Measurements from ENCODE around the gene MTFR2.

Gene MTFR2
- total RNA-seq, result 2.2 to 2.3 reads per million in 2 donors

DNA sequence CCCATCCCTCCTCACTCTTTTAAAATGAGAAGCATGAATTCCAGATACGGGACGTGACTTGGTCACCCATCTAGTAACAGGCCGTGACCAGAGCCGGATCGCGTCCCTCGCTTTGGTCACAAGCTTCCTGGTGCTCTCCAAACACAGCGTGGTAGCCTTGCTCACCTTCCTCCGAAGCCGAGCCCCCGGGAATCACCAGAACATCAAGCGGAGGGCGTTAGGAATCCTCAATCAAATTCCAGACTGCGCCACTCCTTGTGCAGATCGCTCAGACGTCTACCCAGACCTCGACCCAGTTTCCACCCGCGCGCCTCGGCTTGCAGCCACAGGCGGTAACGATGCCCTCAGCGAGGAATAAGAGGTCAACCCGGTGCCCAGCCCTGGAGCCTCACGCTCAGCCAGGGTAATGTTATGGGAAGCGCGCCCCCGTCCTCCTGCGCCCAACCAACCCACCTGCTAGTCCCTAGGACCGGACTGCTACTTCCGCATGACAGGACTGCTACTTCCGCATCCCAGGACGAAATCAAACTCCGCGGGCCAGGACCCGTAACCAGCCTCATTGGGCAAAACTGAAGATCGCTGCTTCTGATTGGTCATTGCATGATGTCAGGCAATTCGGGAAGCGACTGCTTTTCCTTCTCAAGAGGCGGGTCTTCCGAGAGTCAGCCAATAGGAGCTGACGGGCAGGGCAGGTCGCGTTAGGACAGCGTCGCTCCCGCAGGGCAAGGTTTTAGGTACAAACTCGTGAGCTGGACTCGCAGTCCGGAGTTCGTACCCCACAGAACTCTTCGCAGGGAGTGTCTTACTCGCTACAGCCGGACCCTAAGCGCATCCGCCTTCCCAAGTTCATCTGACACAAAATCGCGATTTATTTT lies at the start of gene MTFR2:
Gene MTFR2, minus strand, starts transcription at position 501 of the 875 bp plus-strand sequence. CDS start 1,212 bp downstream, outside the sequence.
- peak; percentile 37 for DNase-seq

GRCh38 chr6:136294621-136295020 lies 44.5 kb upstream of the MTFR2 start:
- no peak for DNase-seq

DNA sequence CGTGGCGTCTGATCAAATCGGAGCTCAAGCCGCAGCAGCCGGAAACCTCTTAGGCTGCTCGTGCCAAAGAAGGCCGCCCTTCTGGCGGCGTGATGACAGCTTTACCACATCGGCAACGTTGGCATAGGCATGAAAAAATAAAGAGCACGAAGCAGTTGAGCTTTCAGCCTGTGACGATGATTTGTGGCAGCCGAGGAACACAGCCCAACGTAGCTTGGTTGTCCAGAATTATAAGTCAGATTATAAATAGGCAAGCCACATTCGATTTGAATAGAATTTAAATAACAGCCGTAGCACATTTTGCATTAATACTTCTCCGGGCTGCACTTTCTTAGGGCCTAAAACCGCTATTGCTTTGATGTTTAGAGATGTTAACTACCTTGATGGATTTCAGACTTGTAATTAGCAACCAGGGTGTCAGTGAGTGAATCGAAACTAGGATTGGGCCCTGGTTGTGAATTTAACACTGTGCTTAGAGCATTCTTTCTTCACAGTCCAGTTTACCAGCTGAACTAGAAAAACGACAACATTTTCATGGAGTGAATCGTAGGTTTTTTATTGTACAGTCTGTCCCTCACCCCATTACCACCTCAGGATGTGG lies 40.4 kb upstream of the MTFR2 start:
- DNase-seq, result peak; percentile 46

GRCh38 chr6:136289579-136290409 lies 39.7 kb upstream of the MTFR2 start, which contains the start of gene BCLAF1:
Gene BCLAF1 (minus strand): TSS chr6:136289846. CDS start chr6:136279866, 9,980 bp downstream.
- DNase-seq, result peak; percentile 98

DNA sequence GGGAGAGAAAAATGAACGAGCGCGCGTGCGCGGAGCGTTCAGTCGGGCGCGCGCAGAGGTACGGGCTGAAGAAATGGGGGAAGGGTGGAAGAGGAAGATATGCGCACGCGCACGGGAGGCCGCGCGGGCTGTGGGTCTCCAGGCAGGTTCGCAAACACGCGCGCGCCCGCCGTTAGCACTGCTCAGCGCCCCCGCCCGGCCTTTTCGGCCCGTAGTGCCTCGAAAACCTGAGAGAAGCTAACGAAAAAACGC lies 39.1 kb upstream of the MTFR2 start:
- peak; percentile 87 for DNase-seq

- DNase-seq, result peak; percentile 62
These were observed 38.6 kb upstream of the MTFR2 start for GRCh38 chr6:136288566-136289326.

- no peak for DNase-seq
These were observed 34.8 kb upstream of the MTFR2 start for GRCh38 chr6:136284909-136285308.

DNA sequence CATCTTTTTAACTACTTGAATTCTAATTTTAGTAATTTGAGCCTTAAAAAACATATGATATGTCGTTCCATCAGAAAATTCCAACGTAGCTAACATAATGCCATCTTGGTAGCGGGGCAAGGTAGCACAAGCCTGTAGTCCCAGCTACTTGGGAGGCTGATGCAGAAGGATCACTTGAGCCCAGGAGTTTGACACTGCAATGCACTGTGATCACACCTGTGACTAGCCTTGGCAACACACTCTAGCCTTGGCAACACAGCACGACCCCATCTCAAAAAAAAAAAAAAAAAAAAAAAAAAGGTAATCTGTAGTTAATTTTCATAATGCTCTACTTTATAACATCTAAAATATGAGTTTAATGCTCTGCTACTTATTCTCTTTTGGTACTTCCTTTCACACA lies 32.8 kb upstream of the MTFR2 start:
- DNase-seq, result no peak

DNA sequence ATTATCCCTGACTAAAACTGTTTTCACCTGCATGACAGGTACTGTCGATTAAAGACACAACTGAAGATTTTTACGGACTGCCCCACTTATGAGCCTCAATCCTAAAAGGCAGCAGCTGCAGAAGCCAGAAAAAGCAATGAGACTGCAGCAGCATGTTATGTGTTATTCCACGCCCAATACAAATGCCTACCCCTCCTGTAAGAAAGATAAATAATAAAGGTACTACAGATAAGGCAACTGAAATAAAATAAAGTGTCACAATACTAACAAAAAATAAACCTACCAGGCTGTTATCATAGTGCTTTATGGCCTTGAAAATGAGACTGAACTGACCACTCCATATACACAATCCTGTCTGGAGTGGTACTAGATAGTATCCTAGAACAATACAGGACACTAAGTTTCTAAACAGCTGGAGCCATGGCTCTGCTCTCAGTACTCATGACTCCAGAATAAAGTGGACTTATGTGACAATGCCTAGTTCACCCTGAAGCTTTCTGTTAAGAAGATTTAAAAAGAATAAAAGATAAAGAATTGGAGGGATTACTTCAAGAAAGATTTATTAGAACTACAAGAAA lies 30.0 kb upstream of the MTFR2 start:
- no peak for DNase-seq

DNA sequence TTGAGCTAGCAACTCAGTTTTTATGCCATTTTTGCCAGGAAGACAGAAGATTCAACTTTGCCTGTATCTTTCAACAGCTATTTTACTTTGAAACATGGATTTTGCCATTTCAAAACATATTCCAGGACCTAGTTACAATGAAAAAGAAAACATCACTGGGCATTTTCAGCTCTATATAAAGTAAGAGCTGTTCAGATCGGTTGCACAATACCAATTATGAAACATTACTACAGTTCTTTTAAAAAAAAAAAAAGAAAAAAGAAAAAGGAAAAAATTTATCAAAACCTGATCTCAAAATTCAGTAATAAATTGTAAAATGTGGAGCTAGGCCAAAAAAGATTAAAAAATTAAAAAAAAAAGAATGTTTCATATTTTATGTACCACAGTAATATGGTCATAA lies 24.0 kb upstream of the MTFR2 start:
- no peak for DNase-seq

DNA sequence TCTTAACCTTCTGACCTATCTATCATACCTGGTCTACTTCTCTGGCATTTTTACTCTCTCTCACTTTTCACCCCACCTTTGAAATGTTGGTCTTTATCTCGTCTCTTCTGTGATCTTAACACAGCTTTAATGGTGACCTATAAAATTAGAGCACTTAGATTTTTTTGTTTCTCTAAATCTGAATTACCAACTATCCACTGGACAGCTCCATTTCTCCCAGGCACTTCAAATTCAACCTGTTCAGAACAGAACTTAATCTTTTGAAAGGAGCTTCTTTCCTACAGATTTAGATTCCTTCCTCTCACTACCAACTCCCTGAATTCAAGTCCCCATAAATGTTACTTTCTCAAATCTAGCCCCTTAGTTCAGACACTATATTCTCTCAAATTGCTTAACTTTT lies 15.0 kb upstream of the MTFR2 start:
- no peak for DNase-seq

DNA sequence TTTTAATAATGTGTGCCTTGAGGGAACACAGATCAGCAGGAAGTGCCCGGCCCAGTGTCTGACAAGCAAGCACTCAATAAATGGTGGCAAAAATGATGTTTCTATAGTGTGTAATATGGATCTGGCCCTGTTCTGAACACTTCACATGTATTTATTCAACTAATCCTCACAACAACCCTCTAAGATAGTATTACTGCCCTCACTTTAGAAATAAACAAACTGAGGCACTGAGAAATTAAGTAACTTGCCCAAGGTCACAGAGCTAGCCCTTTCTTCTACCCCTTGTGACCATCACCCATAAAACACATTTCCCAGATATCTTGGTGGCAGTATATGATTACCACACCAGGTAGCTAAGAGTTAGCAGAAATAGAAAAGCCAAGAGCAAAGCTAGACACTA lies 12.8 kb upstream of the MTFR2 start:
- no peak for DNase-seq

- DNase-seq, result no peak
These were observed 4.8 kb upstream of the MTFR2 start for GRCh38 chr6:136254851-136255466.

- no peak for DNase-seq
These were observed 3.6 kb upstream of the MTFR2 start for GRCh38 chr6:136253734-136254133.

DNA sequence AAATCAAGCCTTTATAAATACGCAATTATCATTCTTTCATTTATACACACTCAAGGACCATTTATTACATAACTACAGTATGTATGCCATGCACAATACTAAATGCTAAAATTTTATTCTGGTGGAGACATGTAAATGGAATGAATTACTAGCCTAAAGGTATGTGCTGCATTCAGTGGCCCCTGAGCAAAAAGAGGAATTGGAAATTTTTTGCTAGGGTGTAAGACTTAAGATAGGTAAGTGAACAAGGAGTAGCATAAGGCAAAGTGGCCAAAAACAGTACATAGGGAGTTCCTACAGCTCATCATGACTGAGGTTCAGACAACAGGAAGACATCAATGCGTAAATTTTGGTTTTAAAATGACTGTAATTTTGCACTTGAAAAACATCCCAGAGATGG lies 2.3 kb upstream of the MTFR2 start:
- no peak for DNase-seq

- DNase-seq, result no peak
These were observed 1.3 kb upstream of the MTFR2 start for GRCh38 chr6:136251394-136251793.

GRCh38 chr6:136250686-136251008 lies 536 bp upstream of the MTFR2 start:
- no peak for DNase-seq

- DNase-seq, result no peak
These were observed 775 bp downstream of the MTFR2 start for GRCh38 chr6:136249336-136249735.

- no peak for DNase-seq
These were observed 6.0 kb downstream of the MTFR2 start for GRCh38 chr6:136244061-136244616.

GRCh38 chr6:136236466-136237293 lies 13.4 kb downstream of the MTFR2 start:
- no peak for DNase-seq

- no peak for DNase-seq
These were observed 14.9 kb downstream of the MTFR2 start for GRCh38 chr6:136235233-136235564.
